ENCODE measurements around the gene SCARB1.

GRCh38 chr12:124796303-124796960 lies 67.2 kb downstream of the SCARB1 start:
- no peak for TF ChIP-seq CTCF (IDR thresholded peaks at IDR 0.05)
- no peak for TF ChIP-seq POLR2A (IDR thresholded peaks at IDR 0.05)
